Measurements from ENCODE around the gene RXRG.

Gene RXRG

DNA sequence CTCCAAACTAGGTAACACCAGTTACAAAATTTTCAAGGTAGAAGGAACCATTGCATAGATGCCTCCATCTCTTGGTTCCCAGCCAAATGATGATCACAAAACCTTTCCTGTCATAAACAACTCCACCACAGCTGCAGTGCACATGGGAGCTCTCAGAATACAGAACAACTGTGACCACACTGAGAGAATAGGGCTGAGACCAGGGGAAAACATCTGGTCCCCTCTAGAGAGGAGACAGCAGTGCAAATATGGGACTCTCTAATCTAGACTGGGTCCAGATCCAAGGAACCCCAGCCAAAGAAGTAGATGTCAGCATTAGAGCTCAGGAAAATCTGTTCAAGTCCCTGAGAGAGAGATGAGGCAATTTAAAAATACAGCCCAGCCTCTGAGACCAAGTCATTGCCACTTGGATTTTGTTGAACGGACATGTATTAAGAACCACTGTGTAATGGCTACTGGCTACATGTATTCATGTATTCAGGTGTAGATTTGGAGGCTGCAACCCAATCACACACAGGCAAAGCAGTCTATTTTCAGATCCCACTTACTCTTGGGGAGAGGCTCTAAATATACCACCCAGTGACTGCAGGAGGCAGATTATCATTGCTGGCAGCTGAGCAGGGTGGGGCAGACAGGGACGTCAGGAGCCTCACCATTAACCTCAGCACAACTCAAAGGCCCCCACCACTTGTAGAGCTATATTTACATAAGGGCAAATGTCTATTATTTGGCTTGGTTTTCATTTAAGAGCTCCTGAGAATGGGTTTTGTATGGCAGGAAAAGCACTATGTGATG lies 7.6 kb upstream of the RXRG start:
- no peak for DNase-seq (ENCODE audit: extremely low read depth in 1 of 2, low read depth in 1 of 2)

GRCh38 chr1:165451691-165452090 lies 6.8 kb upstream of the RXRG start:
- no peak for DNase-seq (ENCODE audit: extremely low read depth in 1 of 2, low read depth in 1 of 2)

GRCh38 chr1:165449131-165449530 lies 4.2 kb upstream of the RXRG start:
- no peak for DNase-seq (ENCODE audit: extremely low read depth in 1 of 2, low read depth in 1 of 2)

DNA sequence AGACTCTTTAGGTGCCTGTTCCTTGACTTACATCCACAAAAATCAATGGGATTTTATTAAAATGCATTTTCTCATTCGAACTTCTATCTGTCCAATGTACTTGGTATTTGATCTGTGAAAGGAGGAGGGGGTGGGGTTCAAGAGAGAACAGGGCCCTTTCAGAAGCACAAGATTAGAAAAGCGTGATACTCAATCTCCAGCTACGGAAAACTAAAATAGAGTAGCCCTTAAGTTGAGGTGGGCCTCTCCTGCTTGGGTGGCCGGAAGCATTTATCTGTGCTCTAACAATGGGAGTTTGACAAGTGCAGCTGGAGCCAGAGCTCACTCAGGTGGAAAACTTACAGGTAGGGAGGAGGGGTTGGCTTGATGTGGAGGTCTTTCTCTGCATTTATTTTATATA lies 462 bp upstream of the RXRG start:
- no peak for DNase-seq (ENCODE audit: extremely low read depth in 1 of 2, low read depth in 1 of 2)

- no peak for DNase-seq (ENCODE audit: extremely low read depth in 1 of 2, low read depth in 1 of 2)
Observed at GRCh38 chr1:165443539-165444311, 1.2 kb downstream of the RXRG start.

GRCh38 chr1:165442653-165443052 lies 2.3 kb downstream of the RXRG start:
- DNase-seq (ENCODE audit: extremely low read depth in 1 of 2, low read depth in 1 of 2), result no peak

DNA sequence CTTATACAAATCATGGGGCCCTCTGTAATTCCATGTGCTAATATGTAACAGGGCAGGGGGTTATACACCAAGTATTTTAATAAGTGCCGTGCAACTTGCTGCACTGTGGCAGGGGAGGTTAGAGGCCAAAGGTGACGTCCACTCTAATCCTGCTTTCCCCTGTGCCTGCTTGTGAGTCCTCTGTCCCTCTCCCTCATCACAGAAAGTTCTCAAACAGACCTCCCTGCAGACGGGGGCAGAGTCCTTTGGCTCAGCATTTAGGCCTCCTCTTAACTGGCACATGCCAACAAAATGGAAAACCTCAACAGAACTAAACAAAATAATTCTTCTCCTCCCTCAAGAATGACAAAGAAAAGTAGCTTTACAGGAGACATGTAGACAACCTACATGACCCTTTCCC lies 2.9 kb downstream of the RXRG start:
- no peak for DNase-seq (ENCODE audit: extremely low read depth in 1 of 2, low read depth in 1 of 2)

DNA sequence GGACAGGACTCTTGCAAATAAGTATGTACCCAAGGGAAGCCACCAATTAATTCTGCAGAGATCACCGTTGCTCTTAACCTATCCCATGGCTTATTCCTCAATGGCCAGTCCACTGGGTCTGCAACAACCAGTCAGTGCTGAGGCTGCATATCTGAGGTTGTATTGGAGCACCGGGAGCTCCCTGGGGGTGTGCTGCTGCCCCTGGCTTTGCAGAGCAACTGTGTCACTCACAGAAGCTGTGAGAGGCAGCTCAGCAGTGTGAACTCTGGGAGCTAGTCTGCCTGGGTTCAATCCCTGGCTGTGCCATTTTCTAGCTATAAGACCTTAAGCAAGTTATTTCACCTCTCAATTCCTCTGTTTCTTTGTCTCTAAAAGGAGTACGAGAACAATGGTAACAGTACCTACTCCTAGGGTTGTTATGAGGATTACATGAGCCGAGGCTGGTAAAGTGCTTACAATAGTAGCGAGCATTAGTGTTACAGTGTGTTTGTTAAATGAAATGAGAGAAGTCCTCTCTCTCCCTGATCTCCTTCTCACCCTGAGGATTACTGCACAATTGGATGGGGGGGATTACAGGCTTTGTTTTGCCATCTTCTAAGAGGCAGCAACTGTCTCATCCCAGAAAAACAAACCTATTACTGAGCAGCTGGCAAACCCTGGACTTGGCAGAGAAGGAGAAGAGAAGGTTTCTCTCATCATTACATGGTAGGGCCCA lies 3.6 kb downstream of the RXRG start:
- no peak for DNase-seq (ENCODE audit: extremely low read depth in 1 of 2, low read depth in 1 of 2)

GRCh38 chr1:165439330-165439729 lies 5.6 kb downstream of the RXRG start:
- DNase-seq (ENCODE audit: extremely low read depth in 1 of 2, low read depth in 1 of 2), result no peak

- no peak for DNase-seq (ENCODE audit: extremely low read depth in 1 of 2, low read depth in 1 of 2)
Observed at GRCh38 chr1:165436994-165437393, 7.9 kb downstream of the RXRG start.

- no peak for DNase-seq (ENCODE audit: extremely low read depth in 1 of 2, low read depth in 1 of 2)
Observed at GRCh38 chr1:165435801-165436200, 9.1 kb downstream of the RXRG start.

DNA sequence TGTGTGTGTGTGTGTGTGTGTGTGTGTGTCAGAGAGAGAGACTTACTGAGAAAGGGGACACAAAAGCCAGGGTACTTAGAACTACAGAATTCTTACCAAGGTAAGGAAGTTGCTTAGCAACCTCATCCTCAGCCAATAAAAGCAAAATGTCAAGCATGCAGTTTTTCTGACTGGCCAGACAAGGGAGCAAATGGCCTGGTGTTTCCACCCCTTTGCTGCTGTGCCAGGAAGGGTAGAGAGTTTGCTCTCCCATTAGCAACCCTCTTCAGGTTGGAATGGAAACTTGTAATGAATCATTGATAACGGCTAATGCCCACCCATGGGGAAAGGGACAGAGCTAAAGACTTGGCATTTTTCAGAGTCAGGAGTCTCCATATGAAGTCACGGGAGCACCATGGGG lies 10.6 kb downstream of the RXRG start:
- DNase-seq (ENCODE audit: extremely low read depth in 1 of 2, low read depth in 1 of 2), result no peak

DNA sequence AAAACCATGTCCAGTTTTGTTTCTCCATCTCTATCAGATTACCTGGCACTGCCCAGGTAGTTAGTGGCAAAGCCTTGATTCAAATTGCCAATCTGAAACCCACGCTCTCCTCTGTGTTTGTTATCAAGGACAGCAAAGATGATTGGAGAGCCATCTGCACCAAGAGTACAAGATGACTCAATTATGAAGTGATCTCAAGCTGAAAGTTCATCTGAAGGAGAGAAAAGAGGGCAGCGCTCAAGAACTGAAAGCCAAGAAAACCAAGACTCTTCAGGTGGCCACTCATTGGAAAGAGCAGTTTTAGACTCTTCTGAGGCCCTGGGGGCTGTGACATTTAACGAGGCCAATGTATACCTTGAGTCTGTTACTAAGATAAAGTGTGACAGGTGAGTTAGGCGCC lies 13.8 kb downstream of the RXRG start:
- DNase-seq (ENCODE audit: extremely low read depth in 1 of 2, low read depth in 1 of 2), result no peak

DNA sequence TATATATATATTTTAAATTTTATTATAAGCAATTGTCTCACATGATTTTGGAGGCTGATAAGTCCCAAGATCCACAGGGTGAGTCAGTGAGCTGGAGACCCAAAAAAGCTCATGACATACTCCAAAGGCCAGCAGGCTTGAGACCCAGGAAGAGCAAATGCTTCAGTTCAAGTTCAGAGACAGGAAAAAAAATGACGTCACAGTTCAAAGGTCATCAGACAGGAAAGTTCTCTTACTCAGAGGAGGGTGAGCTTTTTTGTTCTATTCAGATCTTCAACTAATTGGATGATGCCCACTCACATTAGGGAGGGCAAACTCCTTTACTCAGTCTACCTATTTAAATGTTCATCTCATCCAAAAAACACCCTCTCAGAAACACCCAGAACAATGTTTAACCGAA lies 18.2 kb downstream of the RXRG start:
- DNase-seq (ENCODE audit: extremely low read depth in 1 of 2, low read depth in 1 of 2), result no peak

GRCh38 chr1:165425621-165426020 lies 19.3 kb downstream of the RXRG start:
- no peak for DNase-seq (ENCODE audit: extremely low read depth in 1 of 2, low read depth in 1 of 2)

GRCh38 chr1:165424454-165425216 lies 20.3 kb downstream of the RXRG start:
- DNase-seq (ENCODE audit: extremely low read depth in 1 of 2, low read depth in 1 of 2), result no peak

- DNase-seq (ENCODE audit: extremely low read depth in 1 of 2, low read depth in 1 of 2), result no peak
Observed at GRCh38 chr1:165423136-165423535, 21.8 kb downstream of the RXRG start.

GRCh38 chr1:165420655-165421054 lies 24.3 kb downstream of the RXRG start:
- DNase-seq (ENCODE audit: extremely low read depth in 1 of 2, low read depth in 1 of 2), result no peak

GRCh38 chr1:165419839-165420238 lies 25.1 kb downstream of the RXRG start:
- no peak for DNase-seq (ENCODE audit: extremely low read depth in 1 of 2, low read depth in 1 of 2)

DNA sequence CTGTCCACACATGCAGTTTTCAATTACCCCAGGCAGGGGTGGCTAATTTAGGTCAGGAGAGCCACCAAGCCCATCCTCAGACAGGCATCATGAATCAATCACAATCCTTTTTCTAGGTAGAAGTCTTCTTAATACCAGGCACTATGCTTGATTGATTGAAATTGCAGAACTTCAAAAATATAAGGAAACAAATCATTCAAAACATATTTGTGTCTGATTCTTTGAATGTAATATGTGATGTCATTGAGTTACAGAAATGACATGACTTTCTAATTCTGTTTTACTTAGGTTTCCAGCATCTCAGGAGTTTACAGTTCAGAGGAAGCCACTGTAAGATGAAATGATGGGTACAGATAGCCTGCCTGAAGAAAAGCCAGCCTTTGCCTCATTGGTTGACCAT lies 26.7 kb downstream of the RXRG start:
- DNase-seq (ENCODE audit: extremely low read depth in 1 of 2, low read depth in 1 of 2), result no peak

- DNase-seq (ENCODE audit: extremely low read depth in 1 of 2, low read depth in 1 of 2), result no peak
Observed at GRCh38 chr1:165416876-165417275, 28.1 kb downstream of the RXRG start.
